Esophagus squamous epithelium (tissue), 5 donors: ENCODE results near the gene CCDC186. TPM values are rescaled to one million over a fixed set of nuclear protein-coding genes. Genes with fewer than 3 reads are reported as not detected.
A peak's percentile ranks its signal among the peaks of the same experiment; 100 is the strongest.

Experiments used
- DNase-seq: peaks from one replicate; lab custom pipeline; 2025; lab: John Stamatoyannopoulos, UW
- H3K27ac ChIP-seq, 4 donors: fragments of 200-600 bp; sonication (generic); one replicate each; pipeline ENCODE4 v1.5.1; 2016 to 2019; ENCODE audit warnings: mild to moderate bottlenecking in 1 of 4
- H3K27me3 ChIP-seq, 4 donors: fragments of 200-600 bp; sonication (generic); 1 replicate in 3 of 4; 2 replicates in 1 of 4; pipeline versions ENCODE4 v1.5.1 to v1.6.0; 2017 to 2021; ENCODE audit warnings: antibody characterized with exemption in 1 of 4
- H3K36me3 ChIP-seq, 3 donors: fragments of 200-600 bp; sonication (generic); one replicate each; pipeline ENCODE4 v1.5.1; 2016 to 2019
- H3K4me1 ChIP-seq, 3 donors: fragments of 200-600 bp; sonication (generic); one replicate each; pipeline ENCODE4 v1.5.1; 2017 to 2019
- H3K4me3 ChIP-seq, 4 donors: fragments of 200-600 bp; sonication (generic); 1 replicate in 3 of 4; 2 replicates in 1 of 4; pipeline ENCODE4 v1.5.1; 2016 to 2019; ENCODE audit warnings: mild to moderate bottlenecking in 2 of 4, moderate library complexity in 1 of 4
- H3K9me3 ChIP-seq, 3 donors: fragments of 200-600 bp; sonication (generic); one replicate each; pipeline ENCODE4 v1.5.1; 2016 to 2019
- CTCF ChIP-seq, 6 experiments: fragments of 450-650 bp in 4 of 6; fragments of 200-600 bp in 2 of 6; sonication (generic) in 2 of 6; IDR thresholded peaks; one replicate each; pipeline ENCODE4 v1.5.1; 2016 to 2019; ENCODE audit warnings: antibody characterized with exemption in 6 of 6, mild to moderate bottlenecking in 4 of 6, moderate library complexity in 4 of 6
- POLR2A ChIP-seq, 4 donors: fragments of 450-650 bp; IDR thresholded peaks; one replicate each; pipeline ENCODE4 v1.6.1; 2017; ENCODE audit warnings: antibody characterized with exemption in 4 of 4, mild to moderate bottlenecking in 4 of 4, moderate library complexity in 3 of 4
- WGBS, 2 donors: methylation state at CpG; one replicate each; pipeline ENCODE4 v1.1.5; 2018; 5-methylcytosine and 5-hydroxymethylcytosine counted together
- intact Hi-C: fragments of 100-400 bp; cut with DNase I; formaldehyde crosslinking; loops from one replicate; pipeline ENCODE4 v1.15.0; 2022
- total RNA-seq, 4 donors: library from RNA; depleted of rRNA; stranded (reverse); fragments of >200 nt; gene quantifications; one replicate each; pipeline ENCODE4 v1.1.0, GENCODE V29; 2016
- donor health status: DM: yes; HTN: yes; CAD: no.

CCDC186 gene
- total RNA-seq, 4 donors from 2014 or later: 15.5 to 28.4 (median 23.5) TPM

GRCh38 chr10:114110174-114110972 is 63.6 kb downstream of the CCDC186 start:
- intact Hi-C loops: loop anchor here (10.0 kb wide), 1 partner anchor 406 kb away; no protein-coding TSS in a partner anchor
- no peak for TF ChIP-seq POLR2A (IDR thresholded peaks at IDR 0.05)
- TF ChIP-seq CTCF (IDR thresholded peaks at IDR 0.05): peak in 2 of 6 experiments; percentile 27 to 49

GRCh38 chr10:114103284-114103683 is 70.7 kb downstream of the CCDC186 start:
- H3K9me3 ChIP-seq: no peaks in the 10 kb centered on the region
- peaks cover 0 to 24% (median 0%) of the 10 kb centered on the region in 4 donors for H3K27me3 ChIP-seq
- no peak overlapping the region for H3K4me3 ChIP-seq
- H3K27ac ChIP-seq: no peak overlapping the region
- WGBS, 2 donors: 9% methylated on average over 6 of the region's 6 CpGs
- peaks cover 9 to 23% (median 11%) of the 10 kb centered on the region in 3 donors for H3K4me1 ChIP-seq
- intact Hi-C loops: loop anchor here (5.0 kb wide), 1 partner anchor 301 kb away; no protein-coding TSS in a partner anchor
- H3K36me3 ChIP-seq: no peaks in the 10 kb centered on the region
- no peak for DNase-seq
- TF ChIP-seq POLR2A (IDR thresholded peaks at IDR 0.05) (no peak), CTCF (IDR thresholded peaks at IDR 0.05) (peak; percentile 44 to 74 (median 60))

More at GRCh38 chr10:114110174-114110972, 63.6 kb downstream of the CCDC186 start:
- WGBS, 2 donors: 75% methylated on average over 5 of the region's 5 CpGs
- peaks cover 0 to 9% (median 0%) of the 10 kb centered on the region in 4 donors for H3K27me3 ChIP-seq
- H3K9me3 ChIP-seq: no peaks in the 10 kb centered on the region
- no peak overlapping the region for H3K4me3 ChIP-seq
- no peak for DNase-seq
- no peaks in the 10 kb centered on the region for H3K36me3 ChIP-seq
- H3K4me1 ChIP-seq: no peaks in the 10 kb centered on the region
- no peak overlapping the region for H3K27ac ChIP-seq

- TF ChIP-seq POLR2A (IDR thresholded peaks at IDR 0.05): no peak
- TF ChIP-seq CTCF (IDR thresholded peaks at IDR 0.05): no peak
- Histone ChIP-seq H3K4me1 (peaks cover 9 to 23% (median 11%) of the 10 kb centered on the region in 3 donors), H3K27ac (no peak overlapping the region), H3K27me3 (peaks cover 0 to 24% (median 0%) of the 10 kb centered on the region in 4 donors), H3K36me3 (no peaks in the 10 kb centered on the region), H3K9me3 (no peaks in the 10 kb centered on the region), H3K4me3 (no peak overlapping the region)
- intact Hi-C loops: loop anchor here (5.0 kb wide), 1 partner anchor 300 kb away; no protein-coding TSS in a partner anchor
- no peak for DNase-seq
- 38 to 51% methylated on average over 2 of the region's 2 CpGs for WGBS, 2 donors
Observed at GRCh38 chr10:114102256-114102655, 71.7 kb downstream of the CCDC186 start.

- peak overlapping the region in 1 of 4 donors; percentile 21 for H3K27ac ChIP-seq
- WGBS, 2 donors: 28 to 33% methylated on average over 19 to 21 of the region's 47 CpGs
- peaks cover 9 to 23% (median 11%) of the 10 kb centered on the region in 3 donors for H3K4me1 ChIP-seq
- no peaks in the 10 kb centered on the region for H3K36me3 ChIP-seq
- H3K27me3 ChIP-seq: peaks cover 0 to 24% (median 0%) of the 10 kb centered on the region in 4 donors
- no peaks in the 10 kb centered on the region for H3K9me3 ChIP-seq
- no peak for TF ChIP-seq CTCF (IDR thresholded peaks at IDR 0.05)
- no peak for TF ChIP-seq POLR2A (IDR thresholded peaks at IDR 0.05)
- no peak for DNase-seq
- H3K4me3 ChIP-seq: peak overlapping the region; percentile 20 to 67 (median 39)
- intact Hi-C loops: loop anchor here (5.0 kb wide), 1 partner anchor 299 kb away; no protein-coding TSS in a partner anchor
Observed at GRCh38 chr10:114100848-114101741, 72.9 kb downstream of the CCDC186 start.
